Muscle of leg (tissue), 11 donors: ENCODE results near the gene COL16A1. TPM values are rescaled to one million over a fixed set of nuclear protein-coding genes. Genes with fewer than 3 reads are reported as not detected.

Source experiments
- DNase-seq: peaks from one replicate; pipeline ENCODE4 v3.0.0; 2013
- H3K27ac ChIP-seq: one replicate; pipeline ENCODE4 v1.5.1; 2013; ENCODE audit warnings: mild to moderate bottlenecking, low read length, control low read depth
- H3K27me3 ChIP-seq: one replicate; pipeline ENCODE4 v1.6.1; 2013; ENCODE audit warnings: low read length; ENCODE audit not compliant: control insufficient read depth, insufficient read depth
- H3K36me3 ChIP-seq: one replicate; pipeline ENCODE4 v1.6.1; 2013; ENCODE audit warnings: low read length; ENCODE audit not compliant: control insufficient read depth, insufficient read depth
- H3K4me1 ChIP-seq: one replicate; pipeline ENCODE4 v1.6.1; 2013; ENCODE audit warnings: low read length; ENCODE audit not compliant: control insufficient read depth, insufficient read depth
- H3K4me3 ChIP-seq: one replicate; pipeline ENCODE4 v1.5.1; 2013; ENCODE audit warnings: low read length, control low read depth
- H3K9me3 ChIP-seq: replicated peaks from 2 replicates; pipeline ENCODE4 v1.6.1; 2013; ENCODE audit warnings: low read depth, low read length; ENCODE audit not compliant: control insufficient read depth
- WGBS: methylation state at CpG from one replicate; pipeline ENCODE4 v1.1.5; 2013; ENCODE audit warnings: missing lambda C conversion rate; ENCODE audit not compliant: insufficient coverage; 5-methylcytosine and 5-hydroxymethylcytosine counted together
- polyA plus RNA-seq, 8 donors: library from polyadenylated mRNA; unstranded; fragments of 120-200 nt; gene quantifications; one replicate each; pipeline versions ENCODE4 v1.2.1 to v1.2.3, GENCODE V29; 2013; ENCODE audit warnings: inconsistent platforms in 1 of 8, low replicate concordance in 1 of 8; ENCODE audit not compliant: insufficient read length in 8 of 8, insufficient read depth in 1 of 8
- total RNA-seq: library from RNA; stranded (reverse); fragments of 120-200 nt; gene quantifications from one replicate; pipeline ENCODE4 v1.2.4, GENCODE V29; 2013

The COL16A1 gene
- total and polyA plus RNA-seq, 9 donors: 96.2 to 245 (median 136) TPM

DNA sequence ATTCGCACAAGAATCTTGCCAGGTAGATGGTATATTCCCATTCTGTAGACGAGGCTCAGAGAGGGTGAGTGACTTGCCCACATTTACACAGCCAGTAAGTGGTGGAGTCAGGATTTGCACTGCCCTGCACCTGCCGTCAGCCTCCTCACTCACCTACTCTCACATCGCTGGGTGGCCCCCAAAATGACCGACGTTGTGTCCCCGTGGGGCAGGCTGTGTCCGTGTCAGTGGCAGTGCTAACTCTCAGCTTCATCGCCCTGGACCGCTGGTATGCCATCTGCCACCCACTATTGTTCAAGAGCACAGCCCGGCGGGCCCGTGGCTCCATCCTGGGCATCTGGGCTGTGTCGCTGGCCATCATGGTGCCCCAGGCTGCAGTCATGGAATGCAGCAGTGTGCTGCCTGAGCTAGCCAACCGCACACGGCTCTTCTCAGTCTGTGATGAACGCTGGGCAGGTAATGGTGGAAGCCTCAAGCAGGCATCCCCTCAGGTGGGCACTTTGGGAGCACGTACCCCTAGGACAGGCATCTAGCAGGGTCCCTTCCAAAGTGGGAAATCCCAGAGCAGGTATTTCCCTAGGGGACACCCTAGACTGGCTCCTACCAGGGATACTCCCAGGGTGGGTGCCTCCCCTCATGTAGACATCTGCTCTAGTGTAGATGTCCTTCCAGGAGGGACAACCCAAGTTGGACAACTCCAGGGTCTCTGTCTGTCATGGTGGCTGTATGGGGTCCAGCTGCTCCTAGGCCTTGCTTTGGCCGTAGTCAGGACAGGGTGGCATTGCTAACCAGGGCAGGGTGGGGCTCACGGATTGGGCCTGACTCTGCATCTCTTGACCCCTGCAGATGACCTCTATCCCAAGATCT, 83.0 kb downstream of the COL16A1 start:
- no peaks in the 10 kb centered on the region for H3K9me3 ChIP-seq
- WGBS: 87% methylated on average over 18 of the region's 20 CpGs

DNA sequence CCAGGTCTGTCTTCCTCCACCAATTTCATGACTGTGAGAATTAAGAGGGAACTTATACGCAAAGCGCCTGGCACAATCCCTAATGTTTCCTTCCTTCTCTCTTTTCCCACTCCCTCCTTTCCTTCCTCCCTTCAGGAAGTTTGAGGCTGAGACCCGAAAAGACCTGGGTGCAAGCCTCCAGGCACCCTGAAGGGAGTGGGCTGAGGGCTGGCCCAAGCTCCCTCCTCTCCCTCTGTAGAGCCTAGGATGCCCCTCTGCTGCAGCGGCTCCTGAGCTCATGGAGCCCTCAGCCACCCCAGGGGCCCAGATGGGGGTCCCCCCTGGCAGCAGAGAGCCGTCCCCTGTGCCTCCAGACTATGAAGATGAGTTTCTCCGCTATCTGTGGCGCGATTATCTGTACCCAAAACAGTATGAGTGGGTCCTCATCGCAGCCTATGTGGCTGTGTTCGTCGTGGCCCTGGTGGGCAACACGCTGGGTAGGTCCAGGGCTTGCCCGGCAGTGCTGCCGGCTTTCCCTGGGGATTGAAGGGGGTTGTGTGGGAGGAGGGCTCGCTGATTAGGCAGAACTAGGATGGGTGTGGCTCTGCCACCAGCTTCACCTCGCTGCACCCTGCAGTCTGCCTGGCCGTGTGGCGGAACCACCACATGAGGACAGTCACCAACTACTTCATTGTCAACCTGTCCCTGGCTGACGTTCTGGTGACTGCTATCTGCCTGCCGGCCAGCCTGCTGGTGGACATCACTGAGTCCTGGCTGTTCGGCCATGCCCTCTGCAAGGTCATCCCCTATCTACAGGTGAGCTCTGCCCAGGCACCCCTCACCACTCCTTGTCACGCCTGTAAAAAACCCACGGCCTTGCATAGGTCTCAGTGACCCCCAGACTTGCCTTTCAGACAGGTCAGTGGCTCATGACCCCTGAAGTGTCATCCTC, 84.6 kb downstream of the COL16A1 start:
- H3K27ac ChIP-seq: no peak overlapping the region
- peaks cover 34% of the 10 kb centered on the region for H3K27me3 ChIP-seq
- H3K9me3 ChIP-seq: no peaks in the 10 kb centered on the region
- 72% methylated on average over 21 of the region's 23 CpGs for WGBS
- DNase-seq: no peak
- peaks cover 9% of the 10 kb centered on the region for H3K4me1 ChIP-seq
- H3K4me3 ChIP-seq: no peak overlapping the region
- H3K36me3 ChIP-seq: peaks cover 3% of the 10 kb centered on the region

More for the DNA sequence above, 83.0 kb downstream of the COL16A1 start:
- no peak for DNase-seq
- Histone ChIP-seq H3K27ac (no peak overlapping the region), H3K36me3 (peaks cover 16% of the 10 kb centered on the region), H3K27me3 (peaks cover 34% of the 10 kb centered on the region), H3K4me1 (peaks cover 9% of the 10 kb centered on the region), H3K4me3 (no peak overlapping the region)

DNA sequence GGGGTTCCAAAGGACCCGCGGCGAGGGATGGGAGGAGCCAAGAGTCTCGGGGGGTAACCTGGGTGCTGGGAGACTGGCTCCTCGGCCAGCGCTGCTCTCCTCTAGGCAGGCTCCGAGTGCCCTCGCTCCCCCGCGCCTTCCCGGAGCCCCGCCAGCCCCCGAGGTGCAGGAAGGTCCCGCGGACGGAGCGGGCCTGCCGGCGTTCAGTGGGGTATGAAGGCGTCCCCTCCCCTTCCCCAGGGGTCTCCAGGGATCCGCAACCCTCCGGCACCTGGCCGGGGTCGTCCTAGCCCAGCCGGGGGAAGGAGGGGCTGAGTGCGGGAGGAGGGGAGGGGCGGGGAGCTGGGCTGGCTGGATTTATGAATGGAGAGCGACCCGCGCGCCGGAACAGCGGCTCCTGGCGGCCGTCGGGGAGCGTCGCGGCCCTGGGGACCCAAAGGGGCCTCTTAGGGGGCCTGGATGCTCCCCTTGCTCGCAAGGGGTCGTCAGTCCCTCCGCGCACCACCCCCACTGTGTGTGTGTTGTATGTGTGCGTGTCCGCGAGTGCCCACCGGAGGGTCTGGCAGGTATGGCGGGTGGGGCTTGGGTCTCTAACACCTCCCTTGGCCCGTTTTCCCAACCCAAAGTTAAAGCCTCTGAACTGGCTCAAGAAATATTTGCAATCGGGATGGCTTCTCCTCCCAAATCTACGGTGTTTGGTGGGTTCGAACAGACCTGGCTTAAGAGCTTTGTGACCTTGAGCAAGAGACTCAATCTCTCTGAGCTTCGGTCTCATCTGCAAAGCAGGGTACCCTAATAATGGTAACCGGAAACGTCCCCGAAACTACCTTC, 85.7 kb downstream of the COL16A1 start:
- H3K4me1 ChIP-seq: peaks cover 9% of the 10 kb centered on the region
- 11% methylated on average over 30 of the region's 56 CpGs for WGBS
- H3K27ac ChIP-seq: no peak overlapping the region
- peak; percentile 47 for DNase-seq
- H3K9me3 ChIP-seq: no peaks in the 10 kb centered on the region
- H3K27me3 ChIP-seq: peaks cover 34% of the 10 kb centered on the region
- peak overlapping the region; percentile 45 for H3K4me3 ChIP-seq
- H3K36me3 ChIP-seq: no peaks in the 10 kb centered on the region

DNA sequence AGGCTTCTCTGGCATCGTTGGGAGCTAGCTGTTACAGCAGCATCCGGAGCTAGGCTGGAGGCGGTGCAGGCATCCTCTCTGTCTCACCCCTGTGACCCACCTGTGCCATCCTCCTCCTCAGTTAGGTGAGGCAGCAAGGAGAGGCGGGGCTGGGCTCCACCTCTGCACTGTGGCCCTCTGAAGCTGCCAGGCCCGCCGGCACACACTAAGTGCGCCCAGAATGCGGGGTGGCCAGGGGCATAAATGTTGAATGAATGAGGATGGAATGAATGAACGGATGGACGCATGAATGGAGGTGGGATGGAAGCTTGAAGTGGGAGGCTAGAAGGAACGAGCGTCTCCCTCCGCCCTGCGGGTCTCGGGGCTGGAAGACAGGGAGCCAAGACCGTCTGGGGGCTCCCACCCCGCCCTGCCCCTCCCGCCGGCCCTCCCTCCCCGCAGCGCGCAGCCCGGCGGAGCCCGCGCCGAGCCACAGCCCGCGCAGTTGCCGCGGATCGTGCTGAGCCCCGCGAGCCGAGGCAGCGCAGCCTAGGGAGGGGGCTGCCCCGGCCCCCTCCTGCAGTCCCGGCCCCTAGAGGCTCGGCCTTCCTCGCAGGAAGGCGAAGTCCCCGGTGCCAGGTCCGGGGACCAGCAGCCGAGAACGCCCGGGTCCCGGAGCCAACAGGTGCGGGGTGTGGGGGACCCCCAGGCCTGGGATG, 86.5 kb downstream of the COL16A1 start, which contains the start of gene HCRTR1:
Gene HCRTR1 (plus strand): TSS at position 472 of the 698 bp plus-strand sequence. CDS start 1,504 bp downstream, outside the sequence.
- H3K27me3 ChIP-seq: peaks cover 34% of the 10 kb centered on the region
- H3K27ac ChIP-seq: no peak within 1 kb of the TSS

DNA sequence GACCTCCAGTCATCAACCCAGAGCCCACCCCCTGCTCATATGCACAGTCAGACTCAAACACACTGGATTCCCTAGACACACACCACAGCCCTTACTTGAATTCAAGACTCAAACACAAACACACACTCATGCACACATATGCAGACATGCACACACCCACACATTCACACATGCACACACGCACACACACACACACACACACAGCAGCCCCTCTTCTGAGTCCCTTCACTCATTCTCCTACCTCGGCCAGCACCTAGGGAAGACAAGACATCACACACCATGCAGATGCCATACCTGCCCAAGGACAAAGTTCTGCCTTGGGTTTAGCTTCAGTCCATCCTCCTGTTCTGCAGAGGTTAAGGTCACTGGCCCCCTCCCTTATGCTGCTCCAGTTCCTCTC, 87.9 kb downstream of the COL16A1 start:
- Histone ChIP-seq H3K27me3 (peaks cover 34% of the 10 kb centered on the region), H3K9me3 (no peaks in the 10 kb centered on the region), H3K27ac (no peak overlapping the region), H3K36me3 (no peaks in the 10 kb centered on the region), H3K4me1 (peaks cover 9% of the 10 kb centered on the region), H3K4me3 (no peak overlapping the region)
- no peak for DNase-seq
- WGBS: 74% methylated on average over 2 of the region's 2 CpGs

More for the DNA sequence above, 86.5 kb downstream of the COL16A1 start, which contains the start of gene HCRTR1:
- H3K36me3 ChIP-seq: no peaks in the 10 kb centered on the region
- H3K4me3 ChIP-seq: peak within 1 kb of the TSS; percentile 45
- no peaks in the 10 kb centered on the region for H3K9me3 ChIP-seq
- H3K4me1 ChIP-seq: peaks cover 9% of the 10 kb centered on the region
- DNase-seq: no peak
- 3% methylated on average over 36 of the region's 48 CpGs for WGBS

DNA sequence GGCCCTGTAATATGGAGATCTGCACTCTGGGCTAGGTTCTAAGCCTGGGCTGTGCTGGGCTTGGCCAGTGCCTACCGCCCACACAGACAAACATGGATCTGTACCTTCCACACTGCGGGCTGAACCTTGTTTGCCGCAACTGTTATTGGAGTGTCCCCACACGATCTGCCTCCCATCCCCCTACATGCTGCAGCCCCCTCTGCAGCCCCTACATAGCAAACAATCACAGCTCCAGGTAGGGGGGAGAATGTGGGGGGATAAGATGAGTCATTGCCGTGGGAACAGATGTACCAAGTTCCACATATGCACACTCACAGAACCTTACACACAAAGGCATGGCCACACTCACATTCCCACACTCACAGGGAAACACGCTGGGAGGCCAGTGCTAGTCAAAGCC, 88.4 kb downstream of the COL16A1 start:
- no peaks in the 10 kb centered on the region for H3K36me3 ChIP-seq
- no peak for DNase-seq
- H3K9me3 ChIP-seq: no peaks in the 10 kb centered on the region
- peaks cover 9% of the 10 kb centered on the region for H3K4me1 ChIP-seq
- peaks cover 34% of the 10 kb centered on the region for H3K27me3 ChIP-seq
- H3K4me3 ChIP-seq: no peak overlapping the region
- no peak overlapping the region for H3K27ac ChIP-seq
- 70% methylated on average over 5 of the region's 6 CpGs for WGBS

DNA sequence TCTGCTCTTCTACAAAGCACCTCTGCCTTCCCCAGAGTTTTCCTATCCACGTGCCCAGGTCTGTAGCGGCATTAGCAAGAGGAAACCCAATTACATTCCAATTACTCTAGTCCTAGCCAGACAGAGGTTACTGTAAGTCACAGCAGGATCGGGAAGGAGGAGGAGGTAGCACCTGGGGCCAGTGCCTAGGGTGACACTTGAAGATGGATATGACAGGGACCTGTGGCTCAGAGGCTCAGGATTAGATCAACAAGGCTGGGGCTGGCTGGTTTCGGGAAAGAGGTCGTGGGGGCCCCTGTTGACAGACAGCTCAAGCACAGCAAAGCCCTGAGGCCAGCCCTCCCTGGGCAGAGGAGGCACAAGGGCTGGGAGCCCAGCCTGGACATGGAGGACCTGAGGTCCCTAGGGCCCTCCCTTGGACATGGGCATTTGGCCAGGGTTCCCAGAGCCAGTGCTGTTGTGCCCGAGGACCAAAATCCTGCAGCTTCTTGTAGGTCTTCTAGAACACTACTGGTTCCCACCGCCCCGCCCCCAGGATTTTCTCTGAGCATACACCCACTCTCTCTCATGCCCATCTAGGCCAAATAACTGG, 89.3 kb downstream of the COL16A1 start:
- no peak for DNase-seq
- Histone ChIP-seq H3K9me3 (no peaks in the 10 kb centered on the region), H3K27ac (no peak overlapping the region), H3K36me3 (no peaks in the 10 kb centered on the region), H3K27me3 (peaks cover 33% of the 10 kb centered on the region), H3K4me1 (peaks cover 9% of the 10 kb centered on the region), H3K4me3 (no peak overlapping the region)
- WGBS: 62% methylated on average over 6 of the region's 8 CpGs

DNA sequence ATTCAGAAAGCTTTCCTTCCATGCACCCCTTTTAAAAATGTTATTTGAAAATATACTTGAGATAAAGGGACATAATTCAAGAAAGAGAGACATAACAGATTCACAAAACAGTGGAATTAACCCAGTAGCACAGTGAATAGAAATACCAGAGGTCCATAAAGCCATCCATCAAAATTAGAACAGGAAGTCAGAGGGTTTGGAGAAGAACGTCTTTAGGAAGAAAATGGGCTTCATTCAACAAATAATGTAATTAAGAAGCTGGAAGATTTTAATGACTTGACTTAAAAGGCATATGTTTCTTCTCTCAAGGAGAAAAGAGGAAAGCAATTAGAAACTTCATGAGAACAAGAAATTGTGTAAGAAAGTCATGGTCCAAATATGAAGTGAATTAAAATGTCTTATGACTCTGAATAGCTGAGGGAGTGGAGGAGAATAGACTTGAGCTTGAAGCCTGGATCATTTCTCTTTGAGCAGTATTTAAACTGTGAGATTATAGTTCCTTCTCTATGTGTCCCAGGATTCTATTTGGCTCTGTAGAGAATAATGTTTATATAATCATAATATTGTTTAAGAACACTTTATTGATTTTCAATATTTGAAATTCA, 94.2 kb downstream of the COL16A1 start:
- Histone ChIP-seq H3K27ac (no peak overlapping the region), H3K9me3 (no peaks in the 10 kb centered on the region), H3K4me1 (no peaks in the 10 kb centered on the region), H3K36me3 (no peaks in the 10 kb centered on the region), H3K4me3 (no peak overlapping the region), H3K27me3 (no peaks in the 10 kb centered on the region)
- DNase-seq: no peak
- no CpG with 5 or more reads among the region's 1 CpG for WGBS
